ENCODE measurements around the gene SLC6A1.

The SLC6A1 gene

GRCh38 chr3:10995871-10996270 is 3.3 kb downstream of the SLC6A1 start:
- FAIRE-seq = no peak

GRCh38 chr3:10996345-10997013 is 3.9 kb downstream of the SLC6A1 start:
- FAIRE-seq = no peak

- no peak for FAIRE-seq
Observed at GRCh38 chr3:10997196-10997595, 4.6 kb downstream of the SLC6A1 start.

GRCh38 chr3:10998542-10998941 is 6.0 kb downstream of the SLC6A1 start:
- no peak for FAIRE-seq

GRCh38 chr3:10999221-11000107 is 6.9 kb downstream of the SLC6A1 start:
- FAIRE-seq = no peak

GRCh38 chr3:11000528-11000927 is 8.0 kb downstream of the SLC6A1 start:
- FAIRE-seq = no peak

GRCh38 chr3:11001020-11001657 is 8.6 kb downstream of the SLC6A1 start:
- FAIRE-seq = no peak

GRCh38 chr3:11001658-11002021 is 9.1 kb downstream of the SLC6A1 start:
- FAIRE-seq = no peak

GRCh38 chr3:11002371-11002807 is 9.8 kb downstream of the SLC6A1 start:
- FAIRE-seq = no peak

- no peak for FAIRE-seq
Observed at GRCh38 chr3:11004563-11004962, 12.0 kb downstream of the SLC6A1 start.

- FAIRE-seq = no peak
Observed at GRCh38 chr3:11005686-11006256, 13.2 kb downstream of the SLC6A1 start.

GRCh38 chr3:11006986-11007933 is 14.7 kb downstream of the SLC6A1 start:
- FAIRE-seq = no peak

GRCh38 chr3:11009898-11010297 is 17.4 kb downstream of the SLC6A1 start:
- no peak for FAIRE-seq

GRCh38 chr3:11010426-11011165 is 18.0 kb downstream of the SLC6A1 start:
- no peak for FAIRE-seq

- no peak for FAIRE-seq
Observed at GRCh38 chr3:11014253-11014652, 21.7 kb downstream of the SLC6A1 start.

- no peak for FAIRE-seq
Observed at GRCh38 chr3:11014752-11015151, 22.2 kb downstream of the SLC6A1 start.

- no peak for FAIRE-seq
Observed at GRCh38 chr3:11015369-11015768, 22.8 kb downstream of the SLC6A1 start.

GRCh38 chr3:11016727-11017126 is 24.2 kb downstream of the SLC6A1 start:
- no peak for FAIRE-seq

- no peak for FAIRE-seq
Observed at GRCh38 chr3:11019116-11019819, 26.7 kb downstream of the SLC6A1 start.

- FAIRE-seq = no peak
Observed at GRCh38 chr3:11020764-11021163, 28.2 kb downstream of the SLC6A1 start.

GRCh38 chr3:11021611-11022011 is 29.1 kb downstream of the SLC6A1 start:
- FAIRE-seq = no peak
